SK-N-SH (cell line): ENCODE measurements around the gene CSRNP2. TPM values are rescaled to one million over a fixed set of nuclear protein-coding genes. Genes with fewer than 3 reads are reported as not detected.
A peak's percentile ranks its signal among the peaks of the same experiment; 100 is the strongest.

Source experiments
- CTCF ChIA-PET: fragments of 300-600, 350-600 bp; formaldehyde crosslinking; extraction: SDS; loops from one replicate; lab custom pipeline; 2021; lab: Yijun Ruan, JAX
- POLR2A ChIA-PET: fragments of 350-600 bp; sonication (Branson Sonifier 250); formaldehyde crosslinking; extraction: SDS; loops from one replicate; lab custom pipeline; 2020; ENCODE audit warnings: antibody characterized with exemption, inconsistent platforms; lab: Yijun Ruan, JAX
- DNase-seq: peaks from one replicate; pipeline ENCODE4 v3.0.0; 2012
- H2AFZ ChIP-seq: fragments of 200-600 bp; sonication (generic); 2 replicates; pipeline ENCODE4 v1.8.1; 2016; ENCODE audit warnings: antibody characterized with exemption, mild to moderate bottlenecking, low read depth
- H3F3A ChIP-seq: fragments of 200-600 bp; sonication (generic); replicated peaks from 2 replicates; pipeline ENCODE3; 2016; ENCODE audit warnings: antibody characterized with exemption, mild to moderate bottlenecking; ENCODE audit not compliant: insufficient read depth
- H3K27ac ChIP-seq, 2 experiments: fragments of 200-500 bp in 1 of 2; fragments of 200-600 bp in 1 of 2; sonication (Bioruptor generic) in 1 of 2; sonication (generic), shearing (Covaris generic) in 1 of 2; 2 replicates each; pipeline versions ENCODE4 v1.5.1 to v1.6.1; 2014 to 2016; ENCODE audit warnings: low read depth in 2 of 2, inconsistent platforms in 1 of 2, low read length in 1 of 2, mild to moderate bottlenecking in 1 of 2, mixed read lengths in 1 of 2
- H3K27me3 ChIP-seq: fragments of 200-600 bp; sonication (generic), shearing (Covaris generic); 2 replicates; pipeline ENCODE4 v1.6.1; 2016; ENCODE audit warnings: mixed run types; ENCODE audit not compliant: insufficient read depth
- H3K36me3 ChIP-seq, 2 experiments: fragments of 200-500 bp in 1 of 2; fragments of 200-600 bp in 1 of 2; sonication (Bioruptor generic) in 1 of 2; sonication (generic) in 1 of 2; replicated peaks in 1 of 2; 2 replicates each; pipeline versions ENCODE3 to v1.5.1; 2014 to 2016; ENCODE audit warnings: low read length in 1 of 2, mild to moderate bottlenecking in 1 of 2; ENCODE audit not compliant: insufficient read depth in 2 of 2, control insufficient read depth in 1 of 2
- H3K4me1 ChIP-seq, 2 experiments: fragments of 200-500 bp in 1 of 2; fragments of 200-600 bp in 1 of 2; sonication (Bioruptor generic) in 1 of 2; sonication (generic), shearing (Covaris generic) in 1 of 2; 2 replicates each; pipeline versions ENCODE4 v1.5.1 to v1.6.1; 2014 to 2016; ENCODE audit warnings: low read depth in 1 of 2, low read length in 1 of 2, mixed run types in 1 of 2; ENCODE audit not compliant: insufficient read depth in 2 of 2, control insufficient read depth in 1 of 2
- H3K4me2 ChIP-seq: fragments of 200-600 bp; sonication (generic), shearing (Covaris generic); 2 replicates; pipeline ENCODE4 v1.6.1; 2017; ENCODE audit warnings: mixed run types
- H3K4me3 ChIP-seq, 2 experiments: fragments of 200-500 bp in 1 of 2; fragments of 200-600 bp in 1 of 2; sonication (Bioruptor generic) in 1 of 2; sonication (generic), shearing (Covaris generic) in 1 of 2; 2 replicates each; pipeline versions ENCODE4 v1.5.1 to v1.8.1; 2014 to 2016; ENCODE audit warnings: low read depth in 2 of 2, inconsistent platforms in 1 of 2, low read length in 1 of 2, mild to moderate bottlenecking in 1 of 2, mixed read lengths in 1 of 2, moderate library complexity in 1 of 2
- H3K79me2 ChIP-seq: fragments of 200-600 bp; sonication (generic); 2 replicates; pipeline ENCODE4 v1.8.1; 2017; ENCODE audit warnings: mild to moderate bottlenecking; ENCODE audit not compliant: insufficient read depth
- H3K9ac ChIP-seq: fragments of 200-600 bp; sonication (generic); 2 replicates; pipeline ENCODE4 v1.6.1; 2017; ENCODE audit warnings: mixed run types
- H3K9me2 ChIP-seq: fragments of 200-600 bp; sonication (generic); 2 replicates; pipeline ENCODE4 v1.6.1; 2017; ENCODE audit warnings: mixed run types
- H3K9me3 ChIP-seq: fragments of 200-600 bp; sonication (generic); 2 replicates; pipeline ENCODE4 v1.6.1; 2017; ENCODE audit warnings: mixed run types, mild to moderate bottlenecking, moderate library complexity
- H4K20me1 ChIP-seq: fragments of 200-600 bp; sonication (generic); 2 replicates; pipeline ENCODE4 v1.6.1; 2017; ENCODE audit warnings: mild to moderate bottlenecking, mixed run types; ENCODE audit not compliant: insufficient read depth
- CHD2 ChIP-seq: fragments of 150-350 bp; IDR thresholded peaks from 2 replicates; pipeline ENCODE4 v1.6.1; 2018; ENCODE audit warnings: low read length; ENCODE audit not compliant: partially characterized antibody
- ELF1 ChIP-seq: IDR thresholded peaks from 2 replicates; pipeline ENCODE4 v1.4.0; 2012
- EP300 ChIP-seq, 2 experiments: IDR thresholded peaks; 2 replicates each; pipeline versions ENCODE4 v1.4.0 to v1.6.1; 2012; ENCODE audit warnings: borderline replicate concordance in 1 of 2, low read depth in 1 of 2, low read length in 1 of 2
- EZH2phosphoT487 ChIP-seq: fragments of 200-600 bp; sonication (generic); IDR thresholded peaks from 2 replicates; pipeline ENCODE4 v1.6.1; 2017; ENCODE audit warnings: low read depth, mixed run types, mild to moderate bottlenecking, antibody characterized with exemption, moderate library complexity, borderline replicate concordance
- FOSL2 ChIP-seq: IDR thresholded peaks from 2 replicates; pipeline ENCODE4 v1.4.0; 2012; ENCODE audit warnings: low read depth, mild to moderate bottlenecking, moderate library complexity, borderline replicate concordance
- FOXJ3 ChIP-seq: sonication (generic); formaldehyde crosslinking; IDR thresholded peaks from 2 replicates; pipeline ENCODE4 v1.5.1; 2020; ENCODE audit warnings: mild to moderate bottlenecking, missing genetic modification reagents
- FOXM1 ChIP-seq: IDR thresholded peaks from 2 replicates; pipeline ENCODE4 v1.4.0; 2012; ENCODE audit warnings: low read depth, mild to moderate bottlenecking
- MEF2A ChIP-seq: IDR thresholded peaks from 2 replicates; pipeline ENCODE4 v1.4.0; 2012; ENCODE audit warnings: low read depth, borderline replicate concordance
- NFIC ChIP-seq: IDR thresholded peaks from 2 replicates; pipeline ENCODE4 v1.4.0; 2012; ENCODE audit warnings: borderline replicate concordance
- RAD21 ChIP-seq: IDR thresholded peaks from 2 replicates; pipeline ENCODE4 v1.6.1; 2012; ENCODE audit warnings: mild to moderate bottlenecking, low read length
- SMC3 ChIP-seq: IDR thresholded peaks from 2 replicates; pipeline ENCODE4 v1.6.1; 2012; ENCODE audit warnings: low read depth, low read length, improper control_type of control experiment
- TAF1 ChIP-seq: IDR thresholded peaks from 2 replicates; pipeline ENCODE4 v1.6.1; 2012; ENCODE audit warnings: low read depth, mild to moderate bottlenecking, low read length, moderate library complexity, borderline replicate concordance
- TCF12 ChIP-seq: IDR thresholded peaks from 2 replicates; pipeline ENCODE4 v1.4.0; 2012
- WGBS: methylation state at CpG from one replicate; pipeline ENCODE4 v1.1.6; 2017; ENCODE audit warnings: low lambda C conversion rate; 5-methylcytosine and 5-hydroxymethylcytosine counted together
- polyA plus RNA-seq, 3 experiments: library from polyadenylated mRNA; depleted of rRNA; stranded (reverse); fragments of >200 nt; gene quantifications; 2 replicates each; pipeline ENCODE4 v1.2.3, GENCODE V29; 2012
- TF ChIP-seq, protein P1 (sequence below): fragments of 150-350 bp; IDR thresholded peaks from 2 replicates; pipeline ENCODE4 v1.6.1; 2017; ENCODE audit warnings: antibody characterized with exemption, low read length, low read depth, borderline replicate concordance
- TF ChIP-seq, protein P2 (sequence below): IDR thresholded peaks from 2 replicates; pipeline ENCODE4; 2012
- TF ChIP-seq, protein P3 (sequence below): IDR thresholded peaks from 2 replicates; pipeline ENCODE4 v1.4.0; 2012; ENCODE audit warnings: low read depth, borderline replicate concordance

The CSRNP2 gene
- polyA plus RNA-seq, 1 of the 3 experiments (the other 2 are of a cell fraction), result 18.7 TPM

DNA sequence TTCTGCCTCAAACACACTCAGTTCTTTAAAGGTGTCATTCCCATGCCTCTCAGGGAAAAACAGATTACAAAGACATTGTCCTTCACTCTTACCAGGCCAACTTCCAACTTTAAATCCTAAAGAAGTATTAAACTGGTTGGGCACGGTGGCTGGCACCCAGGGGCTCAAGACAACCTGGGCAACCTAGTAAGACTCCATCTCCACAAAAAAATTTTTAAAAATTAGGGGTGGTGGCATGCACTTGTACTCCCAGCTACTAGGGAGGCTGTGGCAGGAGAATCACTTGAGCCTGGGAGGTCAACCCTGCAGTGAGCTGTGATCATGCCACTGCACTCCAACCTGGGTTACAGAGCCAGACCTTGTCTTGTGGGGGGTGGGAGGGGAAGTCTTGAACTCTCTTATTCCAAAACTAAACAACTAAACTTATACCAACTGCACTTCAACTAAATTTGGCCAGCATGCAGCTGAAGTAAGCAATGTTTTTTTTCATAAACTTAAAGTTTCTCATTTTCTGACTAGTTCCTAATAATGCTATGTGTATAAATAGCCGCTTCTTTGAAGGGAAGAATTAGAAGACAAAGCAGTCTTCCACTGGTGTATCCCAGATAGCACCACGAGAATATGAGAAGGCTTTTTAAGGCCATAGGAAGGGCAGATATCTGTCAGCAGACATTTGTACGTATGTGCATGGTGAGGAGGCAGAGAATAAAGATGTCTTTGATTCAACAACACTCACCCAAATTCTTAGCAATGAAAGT lies 59.6 kb downstream of the CSRNP2 start:
- peaks cover 74% of the 10 kb centered on the region for H3K79me2 ChIP-seq

DNA sequence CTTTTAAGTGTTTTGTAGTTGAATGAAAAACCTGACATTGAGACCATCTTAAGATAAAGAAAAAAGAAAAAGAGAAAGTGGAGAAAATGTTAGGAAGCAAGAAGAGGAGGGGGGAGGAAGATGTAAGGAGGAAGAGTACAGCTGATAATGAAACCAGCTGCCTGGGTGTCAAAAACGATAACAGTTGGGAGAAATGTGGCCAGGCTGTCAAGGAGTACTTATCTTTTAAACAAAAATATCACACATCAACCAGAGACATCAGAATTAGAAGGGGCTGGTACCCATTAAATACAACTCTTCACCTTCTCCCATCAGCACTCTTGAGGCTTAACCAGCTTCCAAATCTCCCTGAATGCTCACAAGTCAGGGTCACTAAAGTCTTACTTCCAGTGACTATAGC lies 61.7 kb downstream of the CSRNP2 start:
- TF ChIP-seq, protein P1, sequence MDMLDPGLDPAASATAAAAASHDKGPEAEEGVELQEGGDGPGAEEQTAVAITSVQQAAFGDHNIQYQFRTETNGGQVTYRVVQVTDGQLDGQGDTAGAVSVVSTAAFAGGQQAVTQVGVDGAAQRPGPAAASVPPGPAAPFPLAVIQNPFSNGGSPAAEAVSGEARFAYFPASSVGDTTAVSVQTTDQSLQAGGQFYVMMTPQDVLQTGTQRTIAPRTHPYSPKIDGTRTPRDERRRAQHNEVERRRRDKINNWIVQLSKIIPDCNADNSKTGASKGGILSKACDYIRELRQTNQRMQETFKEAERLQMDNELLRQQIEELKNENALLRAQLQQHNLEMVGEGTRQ, result no peak
- TF ChIP-seq, protein P2, sequence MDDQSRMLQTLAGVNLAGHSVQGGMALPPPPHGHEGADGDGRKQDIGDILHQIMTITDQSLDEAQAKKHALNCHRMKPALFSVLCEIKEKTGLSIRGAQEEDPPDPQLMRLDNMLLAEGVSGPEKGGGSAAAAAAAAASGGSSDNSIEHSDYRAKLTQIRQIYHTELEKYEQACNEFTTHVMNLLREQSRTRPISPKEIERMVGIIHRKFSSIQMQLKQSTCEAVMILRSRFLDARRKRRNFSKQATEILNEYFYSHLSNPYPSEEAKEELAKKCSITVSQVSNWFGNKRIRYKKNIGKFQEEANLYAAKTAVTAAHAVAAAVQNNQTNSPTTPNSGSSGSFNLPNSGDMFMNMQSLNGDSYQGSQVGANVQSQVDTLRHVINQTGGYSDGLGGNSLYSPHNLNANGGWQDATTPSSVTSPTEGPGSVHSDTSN, result no peak
- TF ChIP-seq ELF1, result no peak
- no peaks in the 10 kb centered on the region for H3K9me3 ChIP-seq
- no peak overlapping the region for H3K4me3 ChIP-seq
- peaks cover 95% of the 10 kb centered on the region for H3K79me2 ChIP-seq
- H4K20me1 ChIP-seq, result no peaks in the 10 kb centered on the region
- WGBS, result 91% methylated on average over 1 of the region's 1 CpG
- no peak for DNase-seq
- no peak overlapping the region for H3K27ac ChIP-seq
- no peak overlapping the region for H3K9ac ChIP-seq
- H3K4me1 ChIP-seq, result peaks cover 0 to 4% of the 10 kb centered on the region in 2 experiments; a peak in 2 of 4 replicates
- ChIA-PET CTCF (interaction anchor here (0.7 kb wide), 1 partner anchor 399 kb away, joined by 3 read pairs; no protein-coding TSS in a partner anchor), POLR2A (no interaction called here)
- no peaks in the 10 kb centered on the region for H3K9me2 ChIP-seq
- H3K4me2 ChIP-seq, result no peak overlapping the region
- H3K27me3 ChIP-seq, result no peaks in the 10 kb centered on the region
- H3F3A ChIP-seq, result no peaks in the 10 kb centered on the region
- no peaks in the 10 kb centered on the region for H3K36me3 ChIP-seq
- no peak overlapping the region for H2AFZ ChIP-seq

More for the DNA sequence above, 59.6 kb downstream of the CSRNP2 start:
- H3K27me3 ChIP-seq, result no peaks in the 10 kb centered on the region
- no peak for DNase-seq
- no peaks in the 10 kb centered on the region for H3F3A ChIP-seq
- H3K36me3 ChIP-seq, result no peaks in the 10 kb centered on the region
- peak overlapping the region; percentile 96; the same call in 1 of the 2 replicates for H3K4me2 ChIP-seq
- H3K9me2 ChIP-seq, result no peaks in the 10 kb centered on the region
- 0 out of 4 replicates have a peak overlapping the region, but pooled peaks of 1 of the 2 experiments have one; percentile 88 for H3K4me3 ChIP-seq
- no peak overlapping the region for H2AFZ ChIP-seq
- H3K9me3 ChIP-seq, result no peaks in the 10 kb centered on the region
- no peak overlapping the region for H3K9ac ChIP-seq
- POLR2A ChIA-PET, result no interaction called here
- H4K20me1 ChIP-seq, result no peaks in the 10 kb centered on the region
- 96% methylated on average over 4 of the region's 4 CpGs for WGBS
- H3K4me1 ChIP-seq, result peaks cover 0 to 4% of the 10 kb centered on the region in 2 experiments; a peak in 2 of 4 replicates
- H3K27ac ChIP-seq, result peak overlapping the region in 1 of 2 experiments; percentile 48; a peak in 1 of 4 replicates
- CTCF ChIA-PET, result interaction anchor here (1.3 kb wide), 1 partner anchor 229 kb away, joined by 5 read pairs; no protein-coding TSS in a partner anchor
- TF ChIP-seq CHD2 (no peak), EZH2phosphoT487 (no peak), FOXM1 (no peak), SMC3 (no peak), MEF2A (no peak), RAD21 (no peak), NFIC (no peak), TCF12 (no peak), FOXJ3 (no peak), FOSL2 (no peak), EP300 (IDR thresholded peaks at IDR 0.05; ENCODE audit: borderline replicate concordance in 1 of 2, low read depth in 1 of 2, low read length in 1 of 2) (no peak), TAF1 (no peak)
- TF ChIP-seq, protein P1, result no peak
- TF ChIP-seq, protein P3, sequence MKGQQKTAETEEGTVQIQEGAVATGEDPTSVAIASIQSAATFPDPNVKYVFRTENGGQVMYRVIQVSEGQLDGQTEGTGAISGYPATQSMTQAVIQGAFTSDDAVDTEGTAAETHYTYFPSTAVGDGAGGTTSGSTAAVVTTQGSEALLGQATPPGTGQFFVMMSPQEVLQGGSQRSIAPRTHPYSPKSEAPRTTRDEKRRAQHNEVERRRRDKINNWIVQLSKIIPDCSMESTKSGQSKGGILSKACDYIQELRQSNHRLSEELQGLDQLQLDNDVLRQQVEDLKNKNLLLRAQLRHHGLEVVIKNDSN, result no peak
- TF ChIP-seq, protein P2, result no peak
